Thyroid gland (tissue), 4 donors: Measurements from ENCODE around the gene GOLPH3L.

Experiments used
- CTCF ChIP-seq, 6 experiments: fragments of 200-600 bp in 3 of 6; fragments of 450-650 bp in 3 of 6; sonication (generic) in 3 of 6; IDR thresholded peaks; one replicate each; pipeline ENCODE4 v1.5.1; 2016 to 2019; ENCODE audit warnings: antibody characterized with exemption in 6 of 6, mild to moderate bottlenecking in 2 of 6, inconsistent platforms in 1 of 6, moderate library complexity in 1 of 6
- POLR2A ChIP-seq, 2 donors: fragments of 450-650 bp; IDR thresholded peaks; one replicate each; pipeline ENCODE4 v1.6.1; 2017; ENCODE audit warnings: antibody characterized with exemption in 2 of 2, mild to moderate bottlenecking in 2 of 2, moderate library complexity in 1 of 2

- no peak for TF ChIP-seq POLR2A (IDR thresholded peaks at IDR 0.05)
- TF ChIP-seq CTCF (IDR thresholded peaks at IDR 0.05) = peak; percentile 31 to 68 (median 60)
Measured at GRCh38 chr1:150621497-150622302, 75.3 kb downstream of the GOLPH3L start.
